SK-N-SH treated with all-trans-retinoic acid at 6 μM for 48 hours (cell line): ENCODE data around the gene VPS26A.

Experiments used
- ATAC-seq: fragments of 200-7000 bp; cut with Tn5 transposase; 3 replicates; pipeline ENCODE4 v1.9.1; 2020; ENCODE audit warnings: mild to moderate bottlenecking, moderate library complexity
- ARNTL ChIP-seq: fragments of 450-650 bp; formaldehyde crosslinking; IDR thresholded peaks from 2 replicates; pipeline ENCODE4 v1.5.0; 2020; ENCODE audit warnings: low read depth, mild to moderate bottlenecking, moderate library complexity, borderline replicate concordance
- BACH2 ChIP-seq: fragments of 250-450 bp; sonication (Bioruptor Pico); IDR thresholded peaks from 2 replicates; pipeline ENCODE4 v1.9.0; 2021; ENCODE audit warnings: mild to moderate bottlenecking, borderline replicate concordance
- CSDC2 ChIP-seq: fragments of 250-450 bp; sonication (Bioruptor Pico); IDR thresholded peaks from 2 replicates; pipeline ENCODE4 v1.5.0; 2020; ENCODE audit warnings: mild to moderate bottlenecking, moderate library complexity
- ESRRG ChIP-seq: fragments of 250-450 bp; sonication (Bioruptor Pico); IDR thresholded peaks from 2 replicates; pipeline ENCODE4 v1.6.1; 2021; ENCODE audit warnings: mild to moderate bottlenecking
- GLIS3 ChIP-seq: fragments of 250-450 bp; sonication (Bioruptor Pico); IDR thresholded peaks from 2 replicates; pipeline ENCODE4 v1.5.0; 2020; ENCODE audit warnings: mild to moderate bottlenecking, moderate library complexity
- ISL1 ChIP-seq: fragments of 250-450 bp; sonication (Bioruptor Pico); IDR thresholded peaks from 2 replicates; pipeline ENCODE4 v2.1.2; 2022; ENCODE audit warnings: mild to moderate bottlenecking, moderate library complexity
- OSR1 ChIP-seq: fragments of 250-450 bp; sonication (Bioruptor Pico); IDR thresholded peaks from 2 replicates; pipeline ENCODE4 v1.8.0; 2022; ENCODE audit warnings: moderate library complexity, mild to moderate bottlenecking, inconsistent platforms
- RARB ChIP-seq: fragments of 250-450 bp; sonication (Bioruptor Pico); IDR thresholded peaks from 2 replicates; pipeline ENCODE4 v1.8.0; 2021; ENCODE audit warnings: mild to moderate bottlenecking, moderate library complexity
- SNAI2 ChIP-seq: fragments of 250-450 bp; sonication (Bioruptor Pico); IDR thresholded peaks from 2 replicates; pipeline ENCODE4 v1.5.0; 2020; ENCODE audit warnings: mild to moderate bottlenecking, moderate library complexity
- TCF4 ChIP-seq: fragments of 250-450 bp; sonication (Bioruptor Pico); IDR thresholded peaks from 2 replicates; pipeline ENCODE4 v1.8.0; 2021; ENCODE audit warnings: mild to moderate bottlenecking, moderate library complexity, borderline replicate concordance
- TOX ChIP-seq: fragments of 250-450 bp; sonication (Bioruptor Pico); IDR thresholded peaks from 2 replicates; pipeline ENCODE4 v1.8.0; 2021; ENCODE audit warnings: mild to moderate bottlenecking, moderate library complexity, borderline replicate concordance
- ZC3H10 ChIP-seq: fragments of 250-450 bp; sonication (Bioruptor Pico); IDR thresholded peaks from 2 replicates; pipeline ENCODE4 v1.5.1; 2021; ENCODE audit warnings: mild to moderate bottlenecking, moderate library complexity
- ZFP3 ChIP-seq: fragments of 250-450 bp; sonication (Bioruptor Pico); IDR thresholded peaks from 2 replicates; pipeline ENCODE4 v1.5.0; 2020; ENCODE audit warnings: mild to moderate bottlenecking, moderate library complexity
- ZFP30 ChIP-seq: fragments of 450-650 bp; formaldehyde crosslinking; IDR thresholded peaks from 2 replicates; pipeline ENCODE4 v1.5.0; 2022; ENCODE audit warnings: mild to moderate bottlenecking, moderate library complexity
- ZNF565 ChIP-seq: fragments of 450-650 bp; formaldehyde crosslinking; conservative IDR thresholded peaks from 2 replicates; pipeline ENCODE4 v1.5.0; 2020; ENCODE audit warnings: low read depth, mild to moderate bottlenecking, moderate library complexity
- ZNF70 ChIP-seq: fragments of 450-650 bp; formaldehyde crosslinking; IDR thresholded peaks from 2 replicates; pipeline ENCODE4 v1.5.0; 2020; ENCODE audit warnings: mild to moderate bottlenecking, moderate library complexity
- ZNF8 ChIP-seq: fragments of 450-650 bp; formaldehyde crosslinking; IDR thresholded peaks from 2 replicates; pipeline ENCODE4 v1.5.0; 2020; ENCODE audit warnings: mild to moderate bottlenecking, moderate library complexity
- TF ChIP-seq, protein P1 (sequence below): fragments of 250-450 bp; sonication (Bioruptor Pico); IDR thresholded peaks from 2 replicates; pipeline ENCODE4 v1.5.1; 2020; ENCODE audit warnings: low read depth, mild to moderate bottlenecking, moderate library complexity
- TF ChIP-seq, protein P2 (sequence below): fragments of 250-450 bp; sonication (Bioruptor Pico); IDR thresholded peaks from 2 replicates; pipeline ENCODE4 v1.8.0; 2021; ENCODE audit warnings: low read depth, mild to moderate bottlenecking, moderate library complexity, borderline replicate concordance
- TF ChIP-seq, protein P3 (sequence below): fragments of 250-450 bp; sonication (Bioruptor Pico); IDR thresholded peaks from 2 replicates; pipeline ENCODE4 v1.8.0; 2020; ENCODE audit warnings: mild to moderate bottlenecking, moderate library complexity, borderline replicate concordance
- TF ChIP-seq, protein P4 (sequence below): fragments of 250-450 bp; sonication (Bioruptor Pico); IDR thresholded peaks from 2 replicates; pipeline ENCODE4 v1.5.0; 2020; ENCODE audit warnings: mild to moderate bottlenecking, moderate library complexity
- TF ChIP-seq, protein P5 (sequence below): fragments of 250-450 bp; sonication (Bioruptor Pico); IDR thresholded peaks from 2 replicates; pipeline ENCODE4 v1.5.1; 2021; ENCODE audit warnings: mild to moderate bottlenecking, moderate library complexity

Gene VPS26A

DNA sequence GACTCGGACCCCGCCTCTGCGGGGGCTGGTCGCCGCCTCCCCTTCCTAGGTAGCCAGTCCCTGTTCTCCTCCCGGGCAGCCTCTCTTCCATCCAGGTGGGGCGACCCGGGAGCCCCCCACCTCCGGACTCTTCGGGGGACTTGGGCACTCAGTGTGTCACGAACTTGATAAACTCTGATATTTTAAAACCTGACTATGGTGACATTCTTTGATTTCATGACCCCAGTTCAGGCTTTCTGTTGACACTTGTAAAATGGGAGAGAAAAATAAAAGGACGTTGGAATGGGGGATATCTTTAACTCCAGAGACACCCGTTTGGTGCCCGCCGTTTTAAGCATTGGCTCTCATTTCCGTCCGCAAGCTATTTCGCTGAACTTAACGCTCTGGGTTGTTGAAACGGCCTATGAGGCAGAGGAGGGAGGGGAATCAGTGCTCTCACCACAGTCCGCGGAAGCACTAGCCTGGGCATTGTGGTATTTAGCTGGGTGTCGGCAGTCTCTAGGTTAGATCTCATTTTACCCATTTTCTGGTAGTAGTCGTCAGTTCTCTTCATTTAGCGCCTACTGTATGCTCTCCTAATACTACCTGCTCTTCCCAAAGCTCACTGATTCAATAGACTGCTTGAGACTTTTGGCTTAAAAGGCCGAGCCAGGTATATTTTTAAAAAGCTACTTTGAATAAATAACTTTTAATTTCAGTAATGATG, 738 bp downstream of the VPS26A start (continued):
- TF ChIP-seq, protein P1, sequence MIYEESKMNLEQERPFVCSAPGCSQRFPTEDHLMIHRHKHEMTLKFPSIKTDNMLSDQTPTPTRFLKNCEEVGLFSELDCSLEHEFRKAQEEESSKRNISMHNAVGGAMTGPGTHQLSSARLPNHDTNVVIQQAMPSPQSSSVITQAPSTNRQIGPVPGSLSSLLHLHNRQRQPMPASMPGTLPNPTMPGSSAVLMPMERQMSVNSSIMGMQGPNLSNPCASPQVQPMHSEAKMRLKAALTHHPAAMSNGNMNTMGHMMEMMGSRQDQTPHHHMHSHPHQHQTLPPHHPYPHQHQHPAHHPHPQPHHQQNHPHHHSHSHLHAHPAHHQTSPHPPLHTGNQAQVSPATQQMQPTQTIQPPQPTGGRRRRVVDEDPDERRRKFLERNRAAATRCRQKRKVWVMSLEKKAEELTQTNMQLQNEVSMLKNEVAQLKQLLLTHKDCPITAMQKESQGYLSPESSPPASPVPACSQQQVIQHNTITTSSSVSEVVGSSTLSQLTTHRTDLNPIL = no peak

DNA sequence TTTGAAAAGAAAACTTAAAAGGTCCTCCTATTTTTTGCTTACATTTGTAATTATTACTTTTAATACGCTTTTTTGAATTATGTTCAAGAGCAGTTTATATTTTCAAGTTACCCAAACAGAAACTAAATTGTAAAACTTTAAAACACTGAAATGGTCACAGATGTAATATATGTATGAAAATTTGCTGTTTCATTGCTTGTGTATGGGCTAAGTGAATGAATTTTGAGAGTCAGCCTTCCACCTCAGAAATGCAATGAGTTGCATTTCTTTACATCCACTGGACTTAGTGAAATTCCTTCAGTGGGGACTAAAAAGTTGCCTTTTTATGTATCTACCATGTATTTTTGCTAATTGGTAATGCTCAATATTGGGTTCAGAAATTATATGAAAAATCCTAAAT, 1.6 kb downstream of the VPS26A start:
- TF ChIP-seq TCF4 (CRISPR knock-in tag) = no peak
- no peak for TF ChIP-seq ESRRG (CRISPR knock-in tag)
- TF ChIP-seq TOX = no peak
- TF ChIP-seq, protein P2, sequence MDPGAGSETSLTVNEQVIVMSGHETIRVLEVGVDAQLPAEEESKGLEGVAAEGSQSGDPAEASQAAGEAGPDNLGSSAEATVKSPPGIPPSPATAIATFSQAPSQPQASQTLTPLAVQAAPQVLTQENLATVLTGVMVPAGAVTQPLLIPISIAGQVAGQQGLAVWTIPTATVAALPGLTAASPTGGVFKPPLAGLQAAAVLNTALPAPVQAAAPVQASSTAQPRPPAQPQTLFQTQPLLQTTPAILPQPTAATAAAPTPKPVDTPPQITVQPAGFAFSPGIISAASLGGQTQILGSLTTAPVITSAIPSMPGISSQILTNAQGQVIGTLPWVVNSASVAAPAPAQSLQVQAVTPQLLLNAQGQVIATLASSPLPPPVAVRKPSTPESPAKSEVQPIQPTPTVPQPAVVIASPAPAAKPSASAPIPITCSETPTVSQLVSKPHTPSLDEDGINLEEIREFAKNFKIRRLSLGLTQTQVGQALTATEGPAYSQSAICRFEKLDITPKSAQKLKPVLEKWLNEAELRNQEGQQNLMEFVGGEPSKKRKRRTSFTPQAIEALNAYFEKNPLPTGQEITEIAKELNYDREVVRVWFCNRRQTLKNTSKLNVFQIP (CRISPR knock-in tag) = no peak
- no peak for TF ChIP-seq GLIS3
- no peak for TF ChIP-seq ARNTL (CRISPR knock-in tag)
- no peak for TF ChIP-seq ZFP3
- TF ChIP-seq OSR1 (CRISPR knock-in tag) = no peak
- no peak for TF ChIP-seq BACH2
- no peak for TF ChIP-seq ISL1 (CRISPR knock-in tag)
- TF ChIP-seq ZNF565 (CRISPR knock-in tag) = no peak
- no peak for TF ChIP-seq SNAI2 (CRISPR knock-in tag)
- TF ChIP-seq, protein P3, sequence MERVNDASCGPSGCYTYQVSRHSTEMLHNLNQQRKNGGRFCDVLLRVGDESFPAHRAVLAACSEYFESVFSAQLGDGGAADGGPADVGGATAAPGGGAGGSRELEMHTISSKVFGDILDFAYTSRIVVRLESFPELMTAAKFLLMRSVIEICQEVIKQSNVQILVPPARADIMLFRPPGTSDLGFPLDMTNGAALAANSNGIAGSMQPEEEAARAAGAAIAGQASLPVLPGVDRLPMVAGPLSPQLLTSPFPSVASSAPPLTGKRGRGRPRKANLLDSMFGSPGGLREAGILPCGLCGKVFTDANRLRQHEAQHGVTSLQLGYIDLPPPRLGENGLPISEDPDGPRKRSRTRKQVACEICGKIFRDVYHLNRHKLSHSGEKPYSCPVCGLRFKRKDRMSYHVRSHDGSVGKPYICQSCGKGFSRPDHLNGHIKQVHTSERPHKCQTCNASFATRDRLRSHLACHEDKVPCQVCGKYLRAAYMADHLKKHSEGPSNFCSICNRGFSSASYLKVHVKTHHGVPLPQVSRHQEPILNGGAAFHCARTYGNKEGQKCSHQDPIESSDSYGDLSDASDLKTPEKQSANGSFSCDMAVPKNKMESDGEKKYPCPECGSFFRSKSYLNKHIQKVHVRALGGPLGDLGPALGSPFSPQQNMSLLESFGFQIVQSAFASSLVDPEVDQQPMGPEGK (CRISPR knock-in tag) = no peak
- ATAC-seq = no peak

DNA sequence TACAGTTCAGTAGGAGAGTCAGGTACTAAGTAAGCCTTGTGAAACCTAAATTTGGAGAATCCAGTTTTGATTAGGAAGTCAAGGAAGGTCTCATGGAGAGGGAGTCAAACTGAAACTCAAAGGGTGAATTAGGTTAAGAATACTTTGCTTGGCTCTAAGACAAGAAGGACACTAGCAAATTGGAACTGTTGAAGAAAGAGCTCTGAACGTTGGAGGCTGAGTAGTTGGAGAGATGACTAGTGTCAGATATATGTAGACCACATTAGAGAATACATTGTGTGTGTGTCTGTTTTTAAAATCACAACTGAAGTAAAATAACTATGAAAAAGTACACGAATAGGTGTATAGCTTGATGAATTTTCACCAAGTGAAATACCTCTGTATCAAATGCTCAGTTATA, 6.3 kb downstream of the VPS26A start:
- no peak for TF ChIP-seq CSDC2 (CRISPR knock-in tag)
- TF ChIP-seq, all 23 proteins: peak for 0
- ATAC-seq = no peak

DNA sequence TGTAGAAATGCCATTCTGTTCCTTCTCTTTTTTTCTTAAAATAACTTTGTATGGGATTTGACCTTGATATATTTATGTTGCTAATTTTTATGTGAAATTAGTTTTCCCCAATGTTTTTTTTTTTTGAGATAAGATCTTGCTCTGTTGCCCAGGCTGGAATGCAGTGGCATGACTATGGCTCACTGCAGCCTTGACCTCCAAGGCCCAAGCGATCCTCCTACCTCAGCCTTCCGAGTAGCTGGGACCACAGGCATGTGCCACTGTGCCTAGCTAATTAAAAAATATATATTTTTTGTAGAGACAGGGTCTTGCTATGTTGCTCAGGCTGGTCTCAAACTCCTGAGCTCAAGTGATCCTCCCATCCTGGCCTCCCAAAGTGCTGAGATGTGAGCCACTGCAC, 16.0 kb downstream of the VPS26A start:
- ATAC-seq = no peak
- TF ChIP-seq ARNTL (CRISPR knock-in tag) = no peak
- TF ChIP-seq, protein P1 = no peak
- TF ChIP-seq CSDC2 (CRISPR knock-in tag) = no peak
- no peak for TF ChIP-seq ZNF70 (CRISPR knock-in tag)
- no peak for TF ChIP-seq GLIS3
- TF ChIP-seq RARB (CRISPR knock-in tag) = no peak
- TF ChIP-seq, protein P4, sequence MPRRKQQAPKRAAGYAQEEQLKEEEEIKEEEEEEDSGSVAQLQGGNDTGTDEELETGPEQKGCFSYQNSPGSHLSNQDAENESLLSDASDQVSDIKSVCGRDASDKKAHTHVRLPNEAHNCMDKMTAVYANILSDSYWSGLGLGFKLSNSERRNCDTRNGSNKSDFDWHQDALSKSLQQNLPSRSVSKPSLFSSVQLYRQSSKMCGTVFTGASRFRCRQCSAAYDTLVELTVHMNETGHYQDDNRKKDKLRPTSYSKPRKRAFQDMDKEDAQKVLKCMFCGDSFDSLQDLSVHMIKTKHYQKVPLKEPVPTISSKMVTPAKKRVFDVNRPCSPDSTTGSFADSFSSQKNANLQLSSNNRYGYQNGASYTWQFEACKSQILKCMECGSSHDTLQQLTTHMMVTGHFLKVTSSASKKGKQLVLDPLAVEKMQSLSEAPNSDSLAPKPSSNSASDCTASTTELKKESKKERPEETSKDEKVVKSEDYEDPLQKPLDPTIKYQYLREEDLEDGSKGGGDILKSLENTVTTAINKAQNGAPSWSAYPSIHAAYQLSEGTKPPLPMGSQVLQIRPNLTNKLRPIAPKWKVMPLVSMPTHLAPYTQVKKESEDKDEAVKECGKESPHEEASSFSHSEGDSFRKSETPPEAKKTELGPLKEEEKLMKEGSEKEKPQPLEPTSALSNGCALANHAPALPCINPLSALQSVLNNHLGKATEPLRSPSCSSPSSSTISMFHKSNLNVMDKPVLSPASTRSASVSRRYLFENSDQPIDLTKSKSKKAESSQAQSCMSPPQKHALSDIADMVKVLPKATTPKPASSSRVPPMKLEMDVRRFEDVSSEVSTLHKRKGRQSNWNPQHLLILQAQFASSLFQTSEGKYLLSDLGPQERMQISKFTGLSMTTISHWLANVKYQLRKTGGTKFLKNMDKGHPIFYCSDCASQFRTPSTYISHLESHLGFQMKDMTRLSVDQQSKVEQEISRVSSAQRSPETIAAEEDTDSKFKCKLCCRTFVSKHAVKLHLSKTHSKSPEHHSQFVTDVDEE (CRISPR knock-in tag) = no peak
- TF ChIP-seq BACH2 = no peak
- TF ChIP-seq ZNF565 (CRISPR knock-in tag) = no peak
- TF ChIP-seq ZNF8 (CRISPR knock-in tag) = no peak
- no peak for TF ChIP-seq ZFP3
- no peak for TF ChIP-seq TCF4 (CRISPR knock-in tag)
- TF ChIP-seq OSR1 (CRISPR knock-in tag) = no peak
- TF ChIP-seq, protein P5, sequence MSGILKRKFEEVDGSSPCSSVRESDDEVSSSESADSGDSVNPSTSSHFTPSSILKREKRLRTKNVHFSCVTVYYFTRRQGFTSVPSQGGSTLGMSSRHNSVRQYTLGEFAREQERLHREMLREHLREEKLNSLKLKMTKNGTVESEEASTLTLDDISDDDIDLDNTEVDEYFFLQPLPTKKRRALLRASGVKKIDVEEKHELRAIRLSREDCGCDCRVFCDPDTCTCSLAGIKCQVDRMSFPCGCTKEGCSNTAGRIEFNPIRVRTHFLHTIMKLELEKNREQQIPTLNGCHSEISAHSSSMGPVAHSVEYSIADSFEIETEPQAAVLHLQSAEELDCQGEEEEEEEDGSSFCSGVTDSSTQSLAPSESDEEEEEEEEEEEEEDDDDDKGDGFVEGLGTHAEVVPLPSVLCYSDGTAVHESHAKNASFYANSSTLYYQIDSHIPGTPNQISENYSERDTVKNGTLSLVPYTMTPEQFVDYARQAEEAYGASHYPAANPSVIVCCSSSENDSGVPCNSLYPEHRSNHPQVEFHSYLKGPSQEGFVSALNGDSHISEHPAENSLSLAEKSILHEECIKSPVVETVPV (CRISPR knock-in tag) = no peak
- TF ChIP-seq ESRRG (CRISPR knock-in tag) = no peak
- TF ChIP-seq, protein P3 (CRISPR knock-in tag) = no peak
- TF ChIP-seq TOX = no peak
- TF ChIP-seq ZFP30 (CRISPR knock-in tag) = no peak
- no peak for TF ChIP-seq ZC3H10 (CRISPR knock-in tag)
- TF ChIP-seq, all 23 proteins: peak for 0
